ENCODE results near the gene SDR39U1.

The SDR39U1 gene

DNA sequence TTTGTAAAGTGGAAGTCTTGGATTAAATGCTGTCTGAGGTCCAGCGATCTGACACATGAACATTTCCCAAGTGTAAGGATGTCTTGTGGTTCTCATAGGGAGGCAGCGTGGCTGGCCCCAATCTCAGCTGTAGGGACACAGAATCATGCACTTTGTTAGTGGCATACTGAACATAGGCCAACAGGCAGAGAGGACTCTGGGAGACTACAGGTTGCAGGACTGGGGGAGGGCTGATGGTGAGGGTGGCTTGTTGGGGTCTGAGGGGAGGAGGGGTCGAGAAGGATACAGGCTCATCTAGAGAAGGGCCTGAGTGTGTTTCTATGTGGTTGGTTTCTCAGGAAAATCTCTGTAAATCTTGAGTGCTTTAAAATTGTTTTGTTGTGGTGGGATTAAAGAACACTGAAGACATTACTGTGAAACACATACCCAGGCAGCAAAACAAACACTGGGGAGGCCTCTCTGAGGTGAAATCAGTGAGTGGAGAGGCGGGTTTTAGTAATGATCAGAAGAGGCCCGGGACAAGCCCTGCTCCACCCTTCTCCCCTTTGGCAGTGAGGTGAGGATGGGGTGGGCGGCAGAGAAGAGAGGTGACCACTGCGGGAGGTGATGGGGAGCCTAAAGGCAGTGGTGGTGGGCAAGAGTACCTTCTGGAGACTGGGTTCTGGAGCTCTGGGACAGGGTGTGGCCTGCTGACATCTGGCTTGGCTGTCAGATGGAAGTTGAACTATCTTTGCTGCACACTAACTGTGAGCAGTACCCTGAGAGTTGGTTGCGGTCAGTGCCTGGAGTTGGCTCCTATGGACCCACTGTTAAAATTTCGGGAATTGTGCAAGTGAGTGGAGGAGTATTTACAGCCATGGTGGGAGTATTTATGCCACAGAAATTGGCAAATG lies 40.5 kb downstream of the SDR39U1 start:
- Histone ChIP-seq H3K36me3 (ENCODE audit: control insufficient read depth, insufficient read depth, low read length, severe bottlenecking) (no peaks in the 10 kb centered on the region), H3K9me3 (ENCODE audit: control insufficient read depth, low read length) (no peaks in the 10 kb centered on the region), H3K27me3 (replicated peaks; ENCODE audit: control insufficient read depth, insufficient read depth, low read length) (no peaks in the 10 kb centered on the region), H3K4me3 (ENCODE audit: low read length) (no peak overlapping the region), H3K9ac (ENCODE audit: low read length) (no peak overlapping the region), H3K4me1 (ENCODE audit: control insufficient read depth, insufficient read depth, low read length) (peaks cover 30% of the 10 kb centered on the region)
- DNase-seq (ENCODE audit: low read depth) = no peak

DNA sequence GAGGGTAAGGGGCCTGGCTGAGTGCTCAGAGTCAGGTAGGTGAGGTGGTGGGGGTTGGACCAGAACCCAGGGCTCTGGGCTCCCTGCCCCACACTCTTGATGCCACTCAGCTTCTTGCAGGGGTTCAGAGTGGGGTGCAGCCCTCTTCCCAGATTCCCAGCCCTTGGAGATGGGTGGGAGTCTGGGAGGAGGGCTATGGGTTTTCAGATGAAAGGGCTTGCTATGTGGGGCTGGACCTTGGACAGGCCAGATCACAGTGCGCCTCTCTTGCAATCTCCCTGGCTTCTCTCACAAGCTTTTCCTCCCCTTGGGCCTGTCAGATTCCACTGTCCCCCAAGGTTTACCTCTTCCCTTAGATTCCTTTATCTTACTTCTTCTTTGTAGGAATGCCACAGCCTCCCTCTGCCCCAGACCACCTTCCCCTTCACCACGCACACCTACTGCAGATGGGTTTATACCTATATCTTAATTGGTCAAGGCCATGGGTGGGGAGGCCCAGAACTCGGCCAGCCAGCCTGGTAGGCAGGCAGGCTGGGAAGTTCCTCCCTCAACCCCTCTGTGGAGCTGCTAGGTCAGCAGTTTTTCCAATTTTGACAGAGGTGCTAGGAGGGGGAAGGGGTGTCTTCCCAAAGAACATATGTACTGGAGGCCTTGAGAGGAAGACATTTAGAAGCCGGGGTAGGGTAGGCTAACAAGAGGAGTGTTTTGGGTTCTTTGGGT lies 42.4 kb downstream of the SDR39U1 start:
- Histone ChIP-seq H3K4me1 (ENCODE audit: control insufficient read depth, insufficient read depth, low read length) (peaks cover 30% of the 10 kb centered on the region), H3K27me3 (replicated peaks; ENCODE audit: control insufficient read depth, insufficient read depth, low read length) (no peaks in the 10 kb centered on the region), H3K36me3 (ENCODE audit: control insufficient read depth, insufficient read depth, low read length, severe bottlenecking) (no peaks in the 10 kb centered on the region), H3K9ac (ENCODE audit: low read length) (no peak overlapping the region), H3K9me3 (ENCODE audit: control insufficient read depth, low read length) (no peaks in the 10 kb centered on the region), H3K4me3 (ENCODE audit: low read length) (peak overlapping the region; percentile 76)
- DNase-seq (ENCODE audit: low read depth) = no peak

DNA sequence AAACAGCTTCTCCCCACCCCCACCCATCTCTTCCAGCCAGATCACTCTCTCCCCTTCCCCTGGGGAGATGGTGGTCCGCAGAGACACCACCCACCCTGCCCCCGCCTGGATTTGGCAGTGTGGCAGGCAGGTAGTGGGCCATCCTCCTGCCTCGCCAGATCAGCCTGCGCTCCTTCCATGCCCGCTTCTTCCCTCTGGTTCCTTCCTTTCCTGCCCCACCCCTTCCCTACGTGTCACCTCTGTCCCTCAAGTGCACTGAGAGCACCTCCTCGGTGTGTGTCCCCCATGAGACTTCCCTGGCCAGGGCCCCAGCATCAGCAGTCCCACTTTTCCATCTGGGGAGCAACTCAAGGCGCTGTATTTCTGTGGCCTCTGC lies 43.1 kb downstream of the SDR39U1 start:
- peak; percentile 22 for DNase-seq (ENCODE audit: low read depth)
- H3K4me1 ChIP-seq (ENCODE audit: control insufficient read depth, insufficient read depth, low read length) = peaks cover 30% of the 10 kb centered on the region
- no peaks in the 10 kb centered on the region for H3K36me3 ChIP-seq (ENCODE audit: control insufficient read depth, insufficient read depth, low read length, severe bottlenecking)
- peak overlapping the region; percentile 76 for H3K4me3 ChIP-seq (ENCODE audit: low read length)
- peak overlapping the region; percentile 67 for H3K9ac ChIP-seq (ENCODE audit: low read length)
- H3K27me3 ChIP-seq (replicated peaks; ENCODE audit: control insufficient read depth, insufficient read depth, low read length) = no peaks in the 10 kb centered on the region
- no peaks in the 10 kb centered on the region for H3K9me3 ChIP-seq (ENCODE audit: control insufficient read depth, low read length)

DNA sequence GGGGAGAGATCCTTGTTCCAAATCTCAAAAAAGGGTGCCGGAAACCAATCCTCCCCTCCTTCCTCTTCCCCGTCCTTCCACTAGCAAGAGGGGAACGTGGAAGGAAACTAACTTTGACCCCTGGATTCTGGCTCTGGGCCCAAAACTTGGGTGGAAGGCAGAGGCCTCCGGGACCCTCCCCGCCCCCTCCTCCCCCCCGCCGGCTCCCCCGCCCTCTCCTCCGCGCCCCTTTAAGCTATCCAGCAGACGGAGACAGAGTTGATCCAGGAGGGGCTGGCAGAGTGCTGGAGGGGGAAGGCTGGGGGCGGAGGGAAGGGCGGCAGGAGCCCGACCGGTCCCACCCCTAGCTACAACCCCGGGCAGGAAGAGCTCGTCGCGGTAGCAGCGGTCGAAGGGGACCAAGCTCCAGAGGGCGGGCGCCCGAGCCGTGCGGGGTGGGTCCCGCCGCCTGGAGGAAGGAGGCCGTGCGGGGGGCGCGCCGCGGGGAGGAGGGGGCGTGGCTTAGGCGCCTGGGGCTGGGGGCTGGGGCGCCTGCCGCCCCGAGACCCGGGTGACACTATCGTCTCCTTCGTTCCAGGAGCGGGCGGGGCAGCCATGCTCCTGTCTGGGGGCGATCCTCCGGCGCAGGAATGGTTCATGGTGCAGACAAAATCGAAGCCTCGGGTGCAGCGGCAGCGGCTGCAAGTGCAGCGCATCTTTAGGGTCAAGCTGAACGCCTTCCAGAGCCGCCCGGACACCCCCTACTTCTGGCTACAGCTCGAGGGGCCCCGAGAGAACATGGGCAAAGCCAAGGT lies 43.7 kb downstream of the SDR39U1 start, which contains the start of gene NYNRIN:
Gene NYNRIN, plus strand, starts transcription at position 351 of the 794 bp plus-strand sequence. Its CDS starts 244 bp downstream, at position 595.
- no peaks in the 10 kb centered on the region for H3K9me3 ChIP-seq (ENCODE audit: control insufficient read depth, low read length)
- peaks cover 29% of the 10 kb centered on the region for H3K4me1 ChIP-seq (ENCODE audit: control insufficient read depth, insufficient read depth, low read length)
- peak within 1 kb of the TSS; percentile 67 for H3K9ac ChIP-seq (ENCODE audit: low read length)
- H3K27me3 ChIP-seq (replicated peaks; ENCODE audit: control insufficient read depth, insufficient read depth, low read length) = no peaks in the 10 kb centered on the region
- no peaks in the 10 kb centered on the region for H3K36me3 ChIP-seq (ENCODE audit: control insufficient read depth, insufficient read depth, low read length, severe bottlenecking)
- peak within 1 kb of the TSS; percentile 76 for H3K4me3 ChIP-seq (ENCODE audit: low read length)
- DNase-seq (ENCODE audit: low read depth) = peak; percentile 77

DNA sequence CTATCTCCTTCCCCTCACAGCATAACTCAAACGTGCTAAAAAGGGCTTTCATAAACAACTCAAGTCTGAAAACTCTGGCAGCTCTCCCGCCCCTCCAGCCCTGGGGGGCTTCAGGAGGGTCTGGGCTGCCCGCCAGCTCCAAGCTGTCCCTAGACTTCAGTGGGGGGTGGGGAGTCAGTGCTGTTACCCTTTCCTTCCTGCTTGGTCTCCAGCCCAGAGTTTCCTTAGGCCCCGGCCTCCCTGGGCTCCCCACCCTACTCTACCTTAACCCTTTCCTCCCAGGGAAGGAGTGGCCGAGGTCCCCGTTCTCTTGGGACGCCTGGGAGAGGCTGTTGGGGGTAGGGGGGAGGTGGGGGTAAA lies 44.3 kb downstream of the SDR39U1 start:
- no peak overlapping the region for H3K4me3 ChIP-seq (ENCODE audit: low read length)
- peak overlapping the region; percentile 35 for H3K9ac ChIP-seq (ENCODE audit: low read length)
- no peak for DNase-seq (ENCODE audit: low read depth)
- H3K9me3 ChIP-seq (ENCODE audit: control insufficient read depth, low read length) = no peaks in the 10 kb centered on the region
- H3K27me3 ChIP-seq (replicated peaks; ENCODE audit: control insufficient read depth, insufficient read depth, low read length) = no peaks in the 10 kb centered on the region
- no peaks in the 10 kb centered on the region for H3K36me3 ChIP-seq (ENCODE audit: control insufficient read depth, insufficient read depth, low read length, severe bottlenecking)
- peaks cover 24% of the 10 kb centered on the region for H3K4me1 ChIP-seq (ENCODE audit: control insufficient read depth, insufficient read depth, low read length)

DNA sequence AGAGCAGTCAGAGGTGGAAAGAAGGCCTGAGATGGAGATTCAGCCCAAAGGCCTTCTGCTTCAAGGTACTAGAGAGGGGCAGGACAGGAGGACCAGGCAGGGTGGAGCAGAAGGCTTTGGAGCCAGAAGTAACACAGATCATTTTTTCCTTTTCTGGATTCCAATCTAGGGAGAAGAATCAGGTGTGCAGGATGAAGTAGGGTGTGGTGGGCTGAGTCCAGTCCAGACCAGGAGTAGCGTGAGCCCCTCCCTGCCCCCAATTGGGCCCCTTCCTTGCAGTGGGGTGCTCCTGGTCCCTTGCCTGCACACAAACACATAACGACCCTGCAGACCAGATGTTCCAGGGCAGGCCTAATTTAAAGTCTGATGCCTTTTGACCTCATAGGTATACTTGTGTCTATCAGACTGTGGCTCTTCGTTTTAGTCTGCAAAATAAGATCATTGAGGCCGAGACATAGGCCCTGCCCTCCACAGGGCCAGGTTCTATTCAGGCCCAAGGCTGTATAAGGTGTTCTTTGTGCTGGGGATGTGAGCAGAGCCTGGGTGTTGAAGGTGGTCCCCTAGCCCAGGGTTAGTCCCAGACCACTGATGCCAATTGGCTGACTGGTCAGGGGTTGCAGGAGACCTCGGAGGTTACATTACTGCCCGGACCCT lies 44.8 kb downstream of the SDR39U1 start:
- Histone ChIP-seq H3K9ac (ENCODE audit: low read length) (peak overlapping the region; percentile 35), H3K27me3 (replicated peaks; ENCODE audit: control insufficient read depth, insufficient read depth, low read length) (no peaks in the 10 kb centered on the region), H3K4me3 (ENCODE audit: low read length) (no peak overlapping the region), H3K36me3 (ENCODE audit: control insufficient read depth, insufficient read depth, low read length, severe bottlenecking) (no peaks in the 10 kb centered on the region), H3K9me3 (ENCODE audit: control insufficient read depth, low read length) (no peaks in the 10 kb centered on the region), H3K4me1 (ENCODE audit: control insufficient read depth, insufficient read depth, low read length) (peaks cover 19% of the 10 kb centered on the region)
- no peak for DNase-seq (ENCODE audit: low read depth)

DNA sequence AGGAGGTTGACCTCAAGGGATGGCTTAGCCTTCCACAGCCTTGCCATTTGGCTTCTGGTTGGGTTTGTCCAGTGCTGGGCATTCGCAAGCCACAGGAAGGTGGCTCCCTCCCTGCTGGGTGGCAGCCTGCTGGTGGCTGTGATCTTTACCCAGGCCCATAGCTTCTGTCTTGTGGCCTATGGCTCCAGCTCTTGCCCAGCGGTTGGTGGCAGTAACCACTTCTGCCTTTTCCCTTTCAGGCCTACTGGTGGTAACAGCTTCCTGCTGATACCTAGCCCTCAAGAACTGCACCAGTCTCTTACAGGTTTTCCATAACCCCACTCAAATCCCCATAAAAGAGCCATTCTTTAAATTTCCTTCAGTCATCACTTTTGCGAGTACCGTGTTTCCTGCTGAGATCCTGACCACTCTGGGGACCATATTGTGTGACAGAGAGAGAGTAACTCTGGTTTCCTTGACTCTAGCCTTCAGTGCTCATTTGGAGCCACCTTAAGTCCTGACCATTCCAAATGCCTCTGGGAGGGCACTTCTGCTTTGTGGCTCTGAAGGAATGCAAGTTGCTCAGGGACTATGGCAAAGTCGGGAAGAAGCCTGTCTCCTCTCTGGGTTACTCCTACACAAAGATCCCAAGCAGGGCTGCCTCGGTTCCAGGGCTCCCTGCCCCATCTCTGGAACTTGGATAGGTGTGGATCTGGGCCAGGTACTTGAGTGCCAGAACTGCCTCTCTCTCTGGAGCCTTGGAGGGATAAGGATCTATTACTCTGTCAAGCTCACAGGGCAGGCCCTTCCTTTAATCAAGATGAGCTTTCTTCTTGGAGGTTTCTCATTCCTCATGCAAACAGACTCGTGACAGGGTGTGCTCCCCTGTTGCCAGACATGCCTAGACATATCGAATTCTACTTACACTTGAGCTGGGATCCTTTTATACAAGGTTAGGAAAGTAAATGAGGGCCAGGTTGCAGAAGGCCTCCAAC lies 46.7 kb downstream of the SDR39U1 start:
- no peak overlapping the region for H3K4me3 ChIP-seq (ENCODE audit: low read length)
- peak; percentile 26 for DNase-seq (ENCODE audit: low read depth)
- H3K27me3 ChIP-seq (replicated peaks; ENCODE audit: control insufficient read depth, insufficient read depth, low read length) = no peaks in the 10 kb centered on the region
- H3K4me1 ChIP-seq (ENCODE audit: control insufficient read depth, insufficient read depth, low read length) = peaks cover 13% of the 10 kb centered on the region
- no peak overlapping the region for H3K9ac ChIP-seq (ENCODE audit: low read length)
- no peaks in the 10 kb centered on the region for H3K36me3 ChIP-seq (ENCODE audit: control insufficient read depth, insufficient read depth, low read length, severe bottlenecking)
- H3K9me3 ChIP-seq (ENCODE audit: control insufficient read depth, low read length) = no peaks in the 10 kb centered on the region

DNA sequence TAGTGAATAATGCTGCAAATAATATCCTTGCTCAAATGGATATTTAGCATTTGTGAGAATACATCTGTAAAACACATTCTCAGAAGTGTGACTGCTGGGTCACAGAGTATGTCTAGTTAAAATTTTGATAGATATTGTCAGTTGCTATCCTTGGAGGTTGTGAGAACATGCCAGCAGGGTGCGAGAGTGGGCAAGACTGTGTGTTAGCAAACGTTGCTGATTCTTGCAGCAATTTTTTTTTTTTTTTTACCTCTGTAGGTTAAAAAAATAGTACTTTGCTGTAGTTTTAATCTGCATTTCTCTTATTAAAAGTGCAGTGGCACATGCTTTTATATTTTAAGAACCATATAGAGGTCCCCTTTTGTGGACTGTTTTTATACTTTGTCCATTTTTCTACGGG lies 48.3 kb downstream of the SDR39U1 start:
- no peak overlapping the region for H3K9ac ChIP-seq (ENCODE audit: low read length)
- H3K4me3 ChIP-seq (ENCODE audit: low read length) = no peak overlapping the region
- H3K36me3 ChIP-seq (ENCODE audit: control insufficient read depth, insufficient read depth, low read length, severe bottlenecking) = no peaks in the 10 kb centered on the region
- H3K4me1 ChIP-seq (ENCODE audit: control insufficient read depth, insufficient read depth, low read length) = peaks cover 3% of the 10 kb centered on the region
- H3K9me3 ChIP-seq (ENCODE audit: control insufficient read depth, low read length) = no peaks in the 10 kb centered on the region
- DNase-seq (ENCODE audit: low read depth) = no peak
- H3K27me3 ChIP-seq (replicated peaks; ENCODE audit: control insufficient read depth, insufficient read depth, low read length) = no peaks in the 10 kb centered on the region

DNA sequence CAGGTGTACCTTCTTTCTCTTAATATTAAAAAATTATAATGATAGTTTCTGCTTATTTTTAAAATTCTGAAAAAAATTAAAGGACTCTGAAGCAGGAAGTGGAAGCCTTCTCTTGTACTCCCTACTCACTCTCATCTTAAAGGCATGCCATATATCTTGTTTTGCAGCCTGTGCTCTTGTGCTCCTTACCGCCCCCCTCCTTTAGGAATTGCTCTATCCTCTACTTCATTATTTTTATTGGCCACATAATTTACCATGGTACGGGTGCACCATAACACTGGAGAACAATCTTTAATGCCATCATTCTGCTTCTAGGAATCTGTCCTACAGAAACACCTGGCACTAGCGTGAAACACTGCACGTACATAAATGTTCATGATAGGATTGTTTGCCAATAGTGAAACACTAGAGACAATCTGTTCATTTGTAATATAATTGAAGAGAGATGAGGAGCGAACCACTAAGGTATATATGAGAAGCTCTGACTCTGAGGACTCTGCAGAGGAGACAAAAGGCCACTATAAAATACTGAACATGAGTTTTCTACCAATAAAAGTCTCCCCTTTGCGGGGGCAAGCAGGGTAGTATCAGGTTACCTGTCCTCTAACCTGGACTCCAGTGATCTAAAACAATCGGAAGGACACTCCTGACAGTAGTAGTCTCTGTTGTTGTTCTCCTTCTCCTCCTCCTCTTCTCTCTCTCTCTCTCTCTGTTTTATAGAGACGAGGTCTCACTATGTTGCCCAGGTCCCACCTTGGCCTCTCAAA lies 50.1 kb downstream of the SDR39U1 start:
- peaks cover 7% of the 10 kb centered on the region for H3K4me1 ChIP-seq (ENCODE audit: control insufficient read depth, insufficient read depth, low read length)
- H3K36me3 ChIP-seq (ENCODE audit: control insufficient read depth, insufficient read depth, low read length, severe bottlenecking) = no peaks in the 10 kb centered on the region
- H3K9me3 ChIP-seq (ENCODE audit: control insufficient read depth, low read length) = no peaks in the 10 kb centered on the region
- H3K27me3 ChIP-seq (replicated peaks; ENCODE audit: control insufficient read depth, insufficient read depth, low read length) = no peaks in the 10 kb centered on the region
- DNase-seq (ENCODE audit: low read depth) = peak; percentile 52
- H3K4me3 ChIP-seq (ENCODE audit: low read length) = no peak overlapping the region
- no peak overlapping the region for H3K9ac ChIP-seq (ENCODE audit: low read length)
